Transverse colon (tissue), 4 donors: ENCODE data around the gene FAM9C. TPM values are rescaled to one million over a fixed set of nuclear protein-coding genes. Genes with fewer than 3 reads are reported as not detected.

Experiments
- DNase-seq: peaks from one replicate; pipeline ENCODE4 v3.0.0-alpha.2; 2019
- H3K27ac ChIP-seq, 4 donors: fragments of 200-600 bp; sonication (generic); 2 replicates each; pipeline ENCODE4 v1.5.1; 2016 to 2018; ENCODE audit warnings: inconsistent platforms in 4 of 4
- H3K27me3 ChIP-seq: fragments of 200-600 bp; sonication (generic); 2 replicates; pipeline ENCODE4 v1.5.1; 2017; ENCODE audit warnings: inconsistent platforms
- H3K36me3 ChIP-seq, 4 donors: fragments of 200-600 bp; sonication (generic); 2 replicates each; pipeline ENCODE4 v1.5.1; 2017 to 2019; ENCODE audit warnings: inconsistent platforms in 4 of 4
- H3K4me1 ChIP-seq, 4 donors: fragments of 200-600 bp; sonication (generic); 2 replicates each; pipeline ENCODE4 v1.5.1; 2017 to 2020; ENCODE audit warnings: inconsistent platforms in 4 of 4
- H3K4me3 ChIP-seq, 4 donors: fragments of 200-600 bp; sonication (generic); 1 replicate in 1 of 4; 2 replicates in 3 of 4; pipeline versions ENCODE4 v1.5.1 to v1.6.1; 2017 to 2019; ENCODE audit warnings: inconsistent platforms in 4 of 4
- H3K9me3 ChIP-seq, 2 donors: fragments of 200-600 bp; sonication (generic); 2 replicates each; pipeline ENCODE4 v1.5.1; 2017 to 2019; ENCODE audit warnings: inconsistent platforms in 2 of 2
- CTCF ChIP-seq, 5 experiments: fragments of 200-600 bp in 3 of 5; fragments of 450-650 bp in 2 of 5; sonication (generic) in 3 of 5; IDR thresholded peaks; 1 replicate in 2 of 5; 2 replicates in 3 of 5; pipeline ENCODE4 v1.5.1; 2016 to 2017; ENCODE audit warnings: antibody characterized with exemption in 5 of 5, inconsistent platforms in 3 of 5, mild to moderate bottlenecking in 2 of 5, moderate library complexity in 1 of 5
- EP300 ChIP-seq: sonication (generic); formaldehyde crosslinking; IDR thresholded peaks from one replicate; pipeline ENCODE4 v1.6.1; 2017; ENCODE audit warnings: antibody characterized with exemption, low read depth
- POLR2A ChIP-seq: fragments of 450-650 bp; IDR thresholded peaks from one replicate; pipeline ENCODE4 v1.6.1; 2016; ENCODE audit warnings: antibody characterized with exemption, mild to moderate bottlenecking, moderate library complexity
- POLR2AphosphoS5 ChIP-seq, 3 donors: sonication (generic); formaldehyde crosslinking; IDR thresholded peaks; one replicate each; pipeline ENCODE4 v1.6.1; 2016; ENCODE audit warnings: antibody characterized with exemption in 3 of 3
- WGBS, 2 donors: methylation state at CpG; one replicate each; pipeline ENCODE4 v1.1.5; 2018; ENCODE audit warnings: low coverage in 1 of 2; 5-methylcytosine and 5-hydroxymethylcytosine counted together
- in situ Hi-C, 4 donors: fragments of 200-750 bp; cut with MboI; loops; one replicate each; pipeline versions ENCODE4 v1.15.0 to v1.15.1; 2017; ENCODE audit warnings: low sequenced_read_pairs in 3 of 4, low pct_ligation_motif_present in 1 of 4, low pct_unique_long_range_greater_than_20kb in 1 of 4
- intact Hi-C: fragments of 100-400 bp; cut with DNase I; formaldehyde crosslinking; loops from one replicate; pipeline ENCODE4 v1.15.1; 2023; ENCODE audit warnings: low total_unique reads
- total RNA-seq, 4 donors: library from RNA; depleted of rRNA; stranded (reverse); fragments of >200 nt; gene quantifications; one replicate each; pipeline ENCODE4 v1.1.0, GENCODE V29; 2016

FAM9C gene
- total RNA-seq, 4 donors from 2014 or later, result 0.14 to 0.64 TPM; not detected in 2

- Histone ChIP-seq H3K27ac (peak overlapping the region; percentile 61 to 83 (median 70)), H3K27me3 (no peaks in the 10 kb centered on the region), H3K9me3 (no peaks in the 10 kb centered on the region), H3K4me3 (no peak overlapping the region), H3K36me3 (no peaks in the 10 kb centered on the region), H3K4me1 (peaks cover 0 to 35% (median 5%) of the 10 kb centered on the region in 4 donors)
- TF ChIP-seq CTCF (IDR thresholded peaks at IDR 0.05), result no peak
- no peak for TF ChIP-seq EP300
- no peak for TF ChIP-seq POLR2AphosphoS5 (IDR thresholded peaks at IDR 0.05)
- no peak for TF ChIP-seq POLR2A
- DNase-seq, result no peak
- in situ Hi-C loops (loop anchor here in 2 of 4 donors (10.0 to 25.0 kb wide), 3 partner anchors 104 to 396 kb away; partner anchors contain the start of gene TMSB4X (in 2 of the 2)), intact Hi-C loops (loop anchor here (10.0 kb wide), 1 partner anchor 56 kb away; no protein-coding TSS in a partner anchor)
- WGBS, 2 donors, result 66 to 67% methylated on average over 2 to 6 of the region's 6 CpGs
Measured at GRCh38 chrX:13091111-13091765, 46.8 kb upstream of the FAM9C start.

GRCh38 chrX:13090339-13091110 lies 46.1 kb upstream of the FAM9C start:
- in situ Hi-C loops (loop anchor here in 2 of 4 donors (10.0 to 25.0 kb wide), 3 partner anchors 103 to 397 kb away; partner anchors contain the start of gene TMSB4X (in 2 of the 2)), intact Hi-C loops (loop anchor here (10.0 kb wide), 1 partner anchor 56 kb away; no protein-coding TSS in a partner anchor)
- H3K4me3 ChIP-seq, result no peak overlapping the region
- no peak for TF ChIP-seq CTCF (IDR thresholded peaks at IDR 0.05)
- no peak for TF ChIP-seq POLR2AphosphoS5 (IDR thresholded peaks at IDR 0.05)
- no peak for TF ChIP-seq EP300
- TF ChIP-seq POLR2A, result no peak
- DNase-seq, result no peak
- 11 to 71% methylated on average over 4 to 14 of the region's 14 CpGs for WGBS, 2 donors
- no peaks in the 10 kb centered on the region for H3K36me3 ChIP-seq
- peaks cover 0 to 35% (median 5%) of the 10 kb centered on the region in 4 donors for H3K4me1 ChIP-seq
- H3K27ac ChIP-seq, result peak overlapping the region; percentile 61 to 83 (median 70)
- no peaks in the 10 kb centered on the region for H3K27me3 ChIP-seq
- H3K9me3 ChIP-seq, result no peaks in the 10 kb centered on the region

GRCh38 chrX:13090027-13090338 lies 45.6 kb upstream of the FAM9C start:
- no peaks in the 10 kb centered on the region for H3K27me3 ChIP-seq
- peaks cover 0 to 30% (median 2%) of the 10 kb centered on the region in 4 donors for H3K4me1 ChIP-seq
- DNase-seq, result no peak
- H3K4me3 ChIP-seq, result no peak overlapping the region
- intact Hi-C loops, result loop anchor here (10.0 kb wide), 1 partner anchor 55 kb away; no protein-coding TSS in a partner anchor
- in situ Hi-C loops, result loop anchor here in 2 of 4 donors (10.0 to 25.0 kb wide), 3 partner anchors 103 to 397 kb away; partner anchors contain the start of gene TMSB4X (in 2 of the 2)
- no peaks in the 10 kb centered on the region for H3K9me3 ChIP-seq
- H3K27ac ChIP-seq, result peak overlapping the region; percentile 61 to 83 (median 70)
- 58% methylated on average over 1 of the region's 1 CpG; no CpG with 5 or more reads in 1 of the 2 donors for WGBS, 2 donors
- TF ChIP-seq POLR2AphosphoS5 (IDR thresholded peaks at IDR 0.05), result no peak
- no peak for TF ChIP-seq EP300
- TF ChIP-seq POLR2A, result no peak
- no peak for TF ChIP-seq CTCF (IDR thresholded peaks at IDR 0.05)
- H3K36me3 ChIP-seq, result no peaks in the 10 kb centered on the region

GRCh38 chrX:13088156-13088487 lies 43.7 kb upstream of the FAM9C start:
- Histone ChIP-seq H3K36me3 (no peaks in the 10 kb centered on the region), H3K27ac (peak overlapping the region; percentile 12 to 50 (median 28)), H3K27me3 (no peaks in the 10 kb centered on the region), H3K4me3 (no peak overlapping the region), H3K9me3 (no peaks in the 10 kb centered on the region), H3K4me1 (peaks cover 0 to 19% (median 0%) of the 10 kb centered on the region in 4 donors)
- in situ Hi-C loops, result loop anchor here in 2 of 4 donors (25.0 kb wide), 2 partner anchors 101 to 399 kb away; partner anchors contain the start of gene TMSB4X (in 2 of the 2)
- intact Hi-C loops, result no loop called here
- no peak for DNase-seq
- TF ChIP-seq CTCF (IDR thresholded peaks at IDR 0.05) (no peak), POLR2A (no peak), EP300 (no peak), POLR2AphosphoS5 (IDR thresholded peaks at IDR 0.05) (no peak)
- 60 to 85% methylated on average over 2 to 5 of the region's 5 CpGs for WGBS, 2 donors
